NB4 (cell line): ENCODE measurements around the gene SESN1.

Experiments used
- DNase-seq: peaks from one replicate; pipeline ENCODE4 v3.0.0; 2010; ENCODE audit warnings: low read depth
- H3K4me3 ChIP-seq: one replicate; pipeline ENCODE4 v1.5.1; 2011; ENCODE audit warnings: mild to moderate bottlenecking, low read depth, low read length, moderate library complexity
- MYC ChIP-seq: IDR thresholded peaks from 2 replicates; pipeline ENCODE4 v1.6.1; 2011; ENCODE audit warnings: low read depth, low read length
- POLR2A ChIP-seq: IDR thresholded peaks from 2 replicates; pipeline ENCODE4 v1.6.1; 2011; ENCODE audit warnings: mild to moderate bottlenecking; ENCODE audit not compliant: insufficient read length; ENCODE audit errors: extremely low read depth
- TF ChIP-seq, protein P1 (sequence below): IDR thresholded peaks from 2 replicates; pipeline ENCODE4 v1.6.1; 2011; ENCODE audit warnings: low read depth, low read length
- TF ChIP-seq, protein P2 (sequence below): IDR thresholded peaks from one replicate; pipeline ENCODE4 v1.5.1; 2012; ENCODE audit warnings: low read depth, low read length

Gene SESN1

DNA sequence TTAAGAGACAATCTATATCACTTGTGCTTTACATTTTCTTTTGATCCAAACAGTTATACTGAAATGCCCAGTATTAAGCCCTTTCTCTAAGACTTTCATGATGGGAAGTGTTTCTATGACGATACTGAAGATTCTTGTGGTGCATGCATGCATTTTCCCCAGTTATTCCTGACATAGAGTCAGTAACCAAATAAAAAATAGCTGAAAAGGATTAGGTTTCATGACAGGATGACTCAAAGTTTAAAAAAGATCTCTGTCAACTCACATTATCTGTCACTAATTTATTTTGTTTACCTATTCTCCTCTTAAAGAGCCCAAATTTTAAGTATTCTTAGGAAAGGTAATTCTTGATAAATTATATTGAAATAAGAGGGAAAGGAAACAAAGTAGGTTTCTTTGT lies 98.4 kb downstream of the SESN1 start:
- no peak overlapping the region for H3K4me3 ChIP-seq
- DNase-seq: no peak
- TF ChIP-seq, protein P1, sequence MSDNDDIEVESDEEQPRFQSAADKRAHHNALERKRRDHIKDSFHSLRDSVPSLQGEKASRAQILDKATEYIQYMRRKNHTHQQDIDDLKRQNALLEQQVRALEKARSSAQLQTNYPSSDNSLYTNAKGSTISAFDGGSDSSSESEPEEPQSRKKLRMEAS: no peak
- TF ChIP-seq, protein P2, sequence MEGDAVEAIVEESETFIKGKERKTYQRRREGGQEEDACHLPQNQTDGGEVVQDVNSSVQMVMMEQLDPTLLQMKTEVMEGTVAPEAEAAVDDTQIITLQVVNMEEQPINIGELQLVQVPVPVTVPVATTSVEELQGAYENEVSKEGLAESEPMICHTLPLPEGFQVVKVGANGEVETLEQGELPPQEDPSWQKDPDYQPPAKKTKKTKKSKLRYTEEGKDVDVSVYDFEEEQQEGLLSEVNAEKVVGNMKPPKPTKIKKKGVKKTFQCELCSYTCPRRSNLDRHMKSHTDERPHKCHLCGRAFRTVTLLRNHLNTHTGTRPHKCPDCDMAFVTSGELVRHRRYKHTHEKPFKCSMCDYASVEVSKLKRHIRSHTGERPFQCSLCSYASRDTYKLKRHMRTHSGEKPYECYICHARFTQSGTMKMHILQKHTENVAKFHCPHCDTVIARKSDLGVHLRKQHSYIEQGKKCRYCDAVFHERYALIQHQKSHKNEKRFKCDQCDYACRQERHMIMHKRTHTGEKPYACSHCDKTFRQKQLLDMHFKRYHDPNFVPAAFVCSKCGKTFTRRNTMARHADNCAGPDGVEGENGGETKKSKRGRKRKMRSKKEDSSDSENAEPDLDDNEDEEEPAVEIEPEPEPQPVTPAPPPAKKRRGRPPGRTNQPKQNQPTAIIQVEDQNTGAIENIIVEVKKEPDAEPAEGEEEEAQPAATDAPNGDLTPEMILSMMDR: no peak
- TF ChIP-seq POLR2A (no peak), MYC (no peak)

DNA sequence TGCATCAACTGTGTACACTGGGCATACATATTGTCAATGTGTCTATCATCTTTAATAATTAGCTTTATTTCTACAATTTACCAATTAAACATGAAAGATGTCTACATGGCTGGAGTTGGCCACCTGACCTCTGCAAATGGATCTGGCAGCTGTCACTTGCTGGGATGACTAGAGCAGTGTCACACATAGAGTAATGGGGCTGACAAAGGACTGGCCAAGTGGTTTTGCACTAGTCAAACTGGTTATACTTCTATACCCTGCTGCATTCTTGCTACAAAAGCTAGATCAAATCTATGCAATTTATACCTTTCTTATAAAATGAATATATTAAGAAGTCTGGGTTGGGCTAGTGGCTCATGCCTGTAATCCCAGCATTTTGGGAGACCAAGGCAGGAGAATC lies 99.3 kb downstream of the SESN1 start:
- no peak for TF ChIP-seq POLR2A
- no peak for TF ChIP-seq MYC
- TF ChIP-seq, protein P1: no peak
- TF ChIP-seq, protein P2: no peak
- DNase-seq: no peak
- no peak overlapping the region for H3K4me3 ChIP-seq

GRCh38 chr6:108993876-108994275 lies 100.8 kb downstream of the SESN1 start:
- no peak for TF ChIP-seq MYC
- TF ChIP-seq, protein P1: no peak
- TF ChIP-seq, protein P2: no peak
- no peak for TF ChIP-seq POLR2A
- H3K4me3 ChIP-seq: no peak overlapping the region
- DNase-seq: no peak

DNA sequence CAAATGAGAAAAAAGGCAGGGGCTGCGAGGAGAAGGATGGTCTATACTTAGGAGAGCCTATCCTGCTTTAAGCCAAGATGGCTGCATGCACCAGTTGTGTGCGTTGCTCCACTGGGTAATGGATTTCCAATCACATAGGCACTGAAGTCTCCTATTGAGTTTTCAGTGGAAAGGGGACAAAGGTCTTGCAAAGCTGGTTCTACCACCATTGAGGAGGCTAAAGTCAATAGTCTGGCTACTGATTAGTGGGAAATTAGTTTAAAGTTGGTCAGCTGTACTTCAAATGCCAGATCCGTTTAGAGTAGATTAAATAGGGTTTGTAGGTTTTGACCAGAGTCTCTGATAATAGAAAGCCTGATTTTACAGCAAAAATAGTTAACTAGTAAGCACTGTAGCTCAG lies 104.9 kb downstream of the SESN1 start:
- DNase-seq: no peak
- TF ChIP-seq, protein P2: no peak
- TF ChIP-seq, protein P1: no peak
- TF ChIP-seq MYC (no peak), POLR2A (no peak)
- H3K4me3 ChIP-seq: no peak overlapping the region

GRCh38 chr6:108988765-108989164 lies 105.9 kb downstream of the SESN1 start:
- no peak for DNase-seq
- no peak overlapping the region for H3K4me3 ChIP-seq
- TF ChIP-seq, protein P2: no peak
- TF ChIP-seq POLR2A (no peak), MYC (no peak)
- TF ChIP-seq, protein P1: no peak

GRCh38 chr6:108988296-108988695 lies 106.3 kb downstream of the SESN1 start:
- no peak for TF ChIP-seq MYC
- TF ChIP-seq, protein P1: no peak
- TF ChIP-seq POLR2A: no peak
- TF ChIP-seq, protein P2: no peak
- H3K4me3 ChIP-seq: no peak overlapping the region
- no peak for DNase-seq
